ENCODE measurements around the gene OR4N2.
A peak's percentile ranks its signal among the peaks of the same experiment; 100 is the strongest.
"Not testable (repeated sequence)": the region's sequence is repeated elsewhere in the genome, so short reads cannot be mapped to it uniquely, and the experiment has no call there.

OR4N2 gene

DNA sequence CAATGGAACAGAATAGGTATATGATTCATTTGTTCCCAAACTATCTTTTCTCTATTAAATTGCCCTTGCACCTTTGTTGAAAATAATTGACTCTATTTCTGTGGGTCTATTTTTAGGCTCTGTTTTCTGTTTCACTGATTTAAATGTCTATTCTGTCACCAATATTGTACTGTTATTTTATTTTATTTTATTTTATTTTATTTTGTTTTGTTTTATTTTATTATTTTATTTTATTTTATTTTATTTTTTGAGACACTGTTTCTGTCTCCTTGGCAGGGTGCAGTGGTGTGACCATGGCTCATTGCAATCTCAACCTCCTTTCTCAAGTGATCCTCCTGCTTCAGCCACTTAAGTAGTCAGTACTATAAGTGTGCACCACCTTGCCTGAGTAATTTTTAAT lies 34.9 kb downstream of the OR4N2 start:
- no peak for DNase-seq

DNA sequence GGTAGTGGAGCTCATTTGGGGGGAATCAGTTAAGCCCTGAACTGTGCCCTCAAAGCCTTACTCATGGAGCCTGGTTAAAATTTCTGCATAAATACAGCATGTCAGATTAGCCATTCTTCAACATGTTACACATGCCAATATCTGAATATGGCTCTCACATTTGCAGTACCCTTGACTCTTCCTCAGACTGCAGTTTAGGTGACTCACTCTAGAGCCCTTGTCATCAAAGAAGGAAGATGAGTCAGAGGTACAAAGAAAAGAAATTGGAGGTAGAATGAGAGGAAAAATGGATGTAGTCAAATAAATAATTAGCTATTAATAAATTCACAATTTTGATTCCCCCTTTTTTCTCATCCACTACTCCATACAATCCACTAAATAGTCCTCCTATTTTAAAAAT lies 47.8 kb downstream of the OR4N2 start:
- DNase-seq: no peak

DNA sequence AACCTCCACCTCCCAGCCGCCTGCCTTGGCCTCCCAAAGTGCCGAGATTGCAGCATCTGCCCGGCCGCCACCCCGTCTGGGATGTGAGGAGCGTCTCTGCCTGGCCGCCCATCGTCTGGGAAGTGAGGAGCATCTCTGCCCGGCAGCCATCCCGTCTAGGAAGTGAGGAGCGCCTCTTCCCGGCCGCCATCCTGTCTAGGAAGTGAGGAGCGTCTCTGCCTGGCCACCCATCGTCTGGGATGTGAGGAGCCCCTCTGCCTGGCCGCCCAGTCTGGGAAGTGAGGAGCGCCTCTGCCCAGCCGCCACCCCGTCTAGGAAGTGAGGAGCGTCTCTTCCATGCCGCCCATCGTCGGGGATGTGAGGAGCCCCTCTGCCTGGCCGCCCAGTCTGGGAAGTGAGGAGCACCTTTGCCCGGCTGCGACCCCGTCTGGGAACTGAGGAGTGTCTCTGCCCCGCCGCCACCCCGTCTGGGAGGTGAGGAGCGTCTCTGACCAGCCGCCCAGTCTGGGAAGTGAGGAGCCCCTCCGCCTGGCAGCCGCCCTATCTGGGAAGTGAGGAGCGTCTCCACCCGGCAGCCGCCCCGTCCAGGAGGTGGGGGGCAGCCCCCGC lies 62.6 kb downstream of the OR4N2 start:
- not testable (repeated sequence) for DNase-seq

DNA sequence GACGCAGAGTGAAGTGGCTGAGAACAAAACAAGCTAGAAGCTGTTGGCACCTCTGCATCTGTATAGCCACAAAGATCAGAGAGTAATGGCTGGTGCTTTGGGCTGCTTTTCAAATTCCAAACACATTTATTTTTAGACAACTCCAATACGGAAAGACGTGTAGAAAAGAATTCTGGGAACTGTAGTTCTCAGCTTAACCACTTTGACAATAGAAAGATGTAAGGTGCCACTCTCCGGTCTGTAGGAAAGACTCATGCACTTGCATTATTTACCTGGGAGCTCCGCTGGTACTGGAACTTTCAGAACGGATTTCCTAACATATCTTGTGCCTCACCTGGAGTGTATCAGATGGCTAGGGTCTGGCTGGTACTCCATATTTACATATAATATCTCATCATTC lies 69.6 kb downstream of the OR4N2 start:
- DNase-seq: no peak

GRCh38 chr14:19874842-19875241 lies 71.3 kb downstream of the OR4N2 start, which contains the start of gene OR4K2:
Gene OR4K2, plus strand, starts transcription at chr14:19875142. Its CDS starts 1,126 bp downstream, at chr14:19876268.
- DNase-seq: no peak

DNA sequence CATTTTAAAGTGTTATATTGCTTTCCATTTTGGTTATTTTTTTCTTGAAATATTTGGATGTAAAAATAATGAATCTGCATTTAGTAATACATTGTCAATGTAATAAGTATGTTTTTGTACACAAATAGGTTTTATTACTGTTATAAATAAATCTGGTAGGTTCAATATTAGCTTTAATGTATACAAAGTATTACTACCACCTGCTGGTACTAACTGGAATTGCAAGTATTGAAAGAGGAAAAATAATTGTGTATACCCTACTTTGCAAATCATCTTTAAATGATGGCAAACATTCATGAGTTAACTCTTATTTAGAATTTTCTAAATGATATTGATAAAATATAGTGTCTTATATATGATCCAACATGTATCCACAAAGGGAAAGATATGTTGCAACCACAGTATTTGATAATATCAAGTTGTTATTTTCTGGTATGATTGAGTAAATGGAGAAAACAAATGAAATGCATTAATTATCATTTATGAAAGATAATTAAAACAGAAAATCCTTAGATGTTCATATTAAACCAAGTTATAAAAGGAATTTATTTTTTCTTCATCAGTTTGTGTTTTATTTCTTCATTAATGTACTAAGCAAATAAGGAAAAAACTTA lies 74.6 kb downstream of the OR4N2 start:
- peak; percentile 64 for DNase-seq
